ENCODE results near the gene MANEA. TPM values are rescaled to one million over a fixed set of nuclear protein-coding genes. Genes with fewer than 3 reads are reported as not detected.
"Not testable (repeated sequence)": the region's sequence is repeated elsewhere in the genome, so short reads cannot be mapped to it uniquely, and the experiment has no call there.

MANEA gene
- total RNA-seq, 1 donor from 2014 or later = 26.7 TPM

GRCh38 chr6:95584226-95584625 is 6.9 kb downstream of the MANEA start:
- DNase-seq (ENCODE audit: low spot score) = not testable (repeated sequence)

- DNase-seq (ENCODE audit: low spot score) = no peak
These were observed 10.7 kb downstream of the MANEA start for GRCh38 chr6:95587989-95588388.

- DNase-seq (ENCODE audit: low spot score) = no peak
These were observed 11.7 kb downstream of the MANEA start for GRCh38 chr6:95589067-95589466.

- DNase-seq (ENCODE audit: low spot score) = no peak
These were observed 12.7 kb downstream of the MANEA start for GRCh38 chr6:95589826-95590570.

GRCh38 chr6:95593025-95593424 is 15.7 kb downstream of the MANEA start:
- DNase-seq (ENCODE audit: low spot score) = no peak

GRCh38 chr6:95596021-95596420 is 18.7 kb downstream of the MANEA start:
- no peak for DNase-seq (ENCODE audit: low spot score)

GRCh38 chr6:95599706-95600105 is 22.4 kb downstream of the MANEA start:
- no peak for DNase-seq (ENCODE audit: low spot score)

- peak; percentile 4 for DNase-seq (ENCODE audit: low spot score)
These were observed 23.8 kb downstream of the MANEA start for GRCh38 chr6:95601133-95601532.

- no peak for DNase-seq (ENCODE audit: low spot score)
These were observed 36.8 kb downstream of the MANEA start for GRCh38 chr6:95614094-95614493.

- no peak for DNase-seq (ENCODE audit: low spot score)
These were observed 52.2 kb downstream of the MANEA start for GRCh38 chr6:95629551-95629950.

GRCh38 chr6:95636552-95637431 is 59.5 kb downstream of the MANEA start:
- DNase-seq (ENCODE audit: low spot score) = no peak

- DNase-seq (ENCODE audit: low spot score) = no peak
These were observed 71.3 kb downstream of the MANEA start for GRCh38 chr6:95648636-95649035.

GRCh38 chr6:95649451-95649850 is 72.1 kb downstream of the MANEA start:
- DNase-seq (ENCODE audit: low spot score) = no peak

- no peak for DNase-seq (ENCODE audit: low spot score)
These were observed 76.8 kb downstream of the MANEA start for GRCh38 chr6:95654176-95654575.

- DNase-seq (ENCODE audit: low spot score) = no peak
These were observed 81.6 kb downstream of the MANEA start for GRCh38 chr6:95658886-95659285.

All from umbilical cord (tissue), 2 donors.